ENCODE data around the gene FGF21. TPM values are rescaled to one million over a fixed set of nuclear protein-coding genes. Genes with fewer than 3 reads are reported as not detected.

FGF21 gene
- total RNA-seq, 2 experiments from 2014 or later = not detected

DNA sequence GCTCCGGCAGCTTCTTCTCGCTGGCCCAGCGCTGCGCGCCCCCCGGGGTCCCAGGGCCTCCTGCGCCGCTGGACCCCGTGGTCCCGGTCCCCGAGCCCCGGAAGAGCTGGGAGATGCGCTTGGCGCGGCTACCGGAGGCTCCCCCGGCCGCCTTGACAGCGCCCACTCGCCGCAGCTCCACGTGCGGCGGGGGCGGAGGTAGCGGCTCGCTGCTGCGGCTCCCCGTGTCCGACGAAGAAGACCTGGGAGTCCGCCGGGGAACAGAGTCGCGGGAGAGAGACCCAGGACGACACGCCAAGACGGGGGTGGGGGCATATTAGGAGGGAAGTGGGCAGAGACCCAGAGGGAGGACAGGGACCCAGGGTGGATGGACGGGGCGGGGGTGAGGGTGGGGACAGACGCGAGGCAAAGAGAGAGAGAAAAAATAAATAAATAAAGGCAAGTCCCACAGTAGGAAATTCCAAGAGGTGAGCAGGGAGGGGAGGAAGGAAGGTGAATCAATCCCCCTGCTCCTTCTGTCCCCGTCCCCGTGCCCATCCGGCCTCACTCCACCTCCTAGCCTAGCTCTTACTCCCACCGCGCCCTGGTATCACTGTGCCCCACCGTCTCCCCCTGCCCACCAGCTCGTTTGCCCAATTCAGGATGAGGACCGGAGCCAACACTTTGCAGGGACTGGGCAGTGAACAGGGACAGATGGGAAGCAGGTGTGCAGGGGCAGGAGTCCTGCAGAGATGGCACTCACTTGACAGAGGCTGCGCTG lies 15.7 kb upstream of the FGF21 start:
- Histone ChIP-seq H3K27me3 (ENCODE audit: control insufficient read depth in 1 of 2, insufficient read depth in 2 of 2, low read length in 2 of 2) (peaks cover 0 to 12% of the 10 kb centered on the region in 2 experiments), H3K9me3 (ENCODE audit: control insufficient read depth in 1 of 2, insufficient read depth in 1 of 2, low read length in 2 of 2) (peaks cover 0 to 10% of the 10 kb centered on the region in 2 experiments), H3K36me3 (ENCODE audit: insufficient read depth, low read length) (no peaks in the 10 kb centered on the region), H3K4me1 (ENCODE audit: insufficient read depth, low read length) (peaks cover 32% of the 10 kb centered on the region), H3K27ac (ENCODE audit: low read depth in 1 of 2, low read length in 2 of 2) (no peak overlapping the region), H3K4me3 (ENCODE audit: low read length) (peak overlapping the region; percentile 20)
- Mint-ChIP-seq H3K36me3 (ENCODE audit: low read depth) (no peaks in the 10 kb centered on the region), H3K4me3 (peak overlapping the region; percentile 15), H3K27ac (no peak overlapping the region), H3K9me3 (no peaks in the 10 kb centered on the region), H3K4me1 (ENCODE audit: low read depth) (peaks cover 20% of the 10 kb centered on the region), H3K27me3 (no peaks in the 10 kb centered on the region)
- ChIA-PET CTCF (interaction anchor here (0.7 to 2.1 kb wide), 12 partner anchors 8 to 358 kb away, joined by 3 to 19 read pairs (median 3); partner anchors contain the start of genes CA11, FTL, GYS1 and IZUMO1), POLR2A (interaction anchor here (0.7 to 2.2 kb wide), 14 partner anchors 8 to 377 kb away, joined by 3 to 25 read pairs (median 3); partner anchors contain the start of genes CA11, DBP, FUT1 and FUT2)
- ATAC-seq (ENCODE audit: poor library complexity) (no peak), DNase-seq (peak in 2 of 14 experiments; percentile 35)
- TF ChIP-seq, protein P1, sequence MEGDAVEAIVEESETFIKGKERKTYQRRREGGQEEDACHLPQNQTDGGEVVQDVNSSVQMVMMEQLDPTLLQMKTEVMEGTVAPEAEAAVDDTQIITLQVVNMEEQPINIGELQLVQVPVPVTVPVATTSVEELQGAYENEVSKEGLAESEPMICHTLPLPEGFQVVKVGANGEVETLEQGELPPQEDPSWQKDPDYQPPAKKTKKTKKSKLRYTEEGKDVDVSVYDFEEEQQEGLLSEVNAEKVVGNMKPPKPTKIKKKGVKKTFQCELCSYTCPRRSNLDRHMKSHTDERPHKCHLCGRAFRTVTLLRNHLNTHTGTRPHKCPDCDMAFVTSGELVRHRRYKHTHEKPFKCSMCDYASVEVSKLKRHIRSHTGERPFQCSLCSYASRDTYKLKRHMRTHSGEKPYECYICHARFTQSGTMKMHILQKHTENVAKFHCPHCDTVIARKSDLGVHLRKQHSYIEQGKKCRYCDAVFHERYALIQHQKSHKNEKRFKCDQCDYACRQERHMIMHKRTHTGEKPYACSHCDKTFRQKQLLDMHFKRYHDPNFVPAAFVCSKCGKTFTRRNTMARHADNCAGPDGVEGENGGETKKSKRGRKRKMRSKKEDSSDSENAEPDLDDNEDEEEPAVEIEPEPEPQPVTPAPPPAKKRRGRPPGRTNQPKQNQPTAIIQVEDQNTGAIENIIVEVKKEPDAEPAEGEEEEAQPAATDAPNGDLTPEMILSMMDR (IDR thresholded peaks at IDR 0.05) = no peak
- intact Hi-C loops (cut with DNase I, micrococcal nuclease) = loop anchor here in 1 of 2 experiments (2.0 kb wide), 1 partner anchor 19 kb away; no protein-coding TSS in a partner anchor

DNA sequence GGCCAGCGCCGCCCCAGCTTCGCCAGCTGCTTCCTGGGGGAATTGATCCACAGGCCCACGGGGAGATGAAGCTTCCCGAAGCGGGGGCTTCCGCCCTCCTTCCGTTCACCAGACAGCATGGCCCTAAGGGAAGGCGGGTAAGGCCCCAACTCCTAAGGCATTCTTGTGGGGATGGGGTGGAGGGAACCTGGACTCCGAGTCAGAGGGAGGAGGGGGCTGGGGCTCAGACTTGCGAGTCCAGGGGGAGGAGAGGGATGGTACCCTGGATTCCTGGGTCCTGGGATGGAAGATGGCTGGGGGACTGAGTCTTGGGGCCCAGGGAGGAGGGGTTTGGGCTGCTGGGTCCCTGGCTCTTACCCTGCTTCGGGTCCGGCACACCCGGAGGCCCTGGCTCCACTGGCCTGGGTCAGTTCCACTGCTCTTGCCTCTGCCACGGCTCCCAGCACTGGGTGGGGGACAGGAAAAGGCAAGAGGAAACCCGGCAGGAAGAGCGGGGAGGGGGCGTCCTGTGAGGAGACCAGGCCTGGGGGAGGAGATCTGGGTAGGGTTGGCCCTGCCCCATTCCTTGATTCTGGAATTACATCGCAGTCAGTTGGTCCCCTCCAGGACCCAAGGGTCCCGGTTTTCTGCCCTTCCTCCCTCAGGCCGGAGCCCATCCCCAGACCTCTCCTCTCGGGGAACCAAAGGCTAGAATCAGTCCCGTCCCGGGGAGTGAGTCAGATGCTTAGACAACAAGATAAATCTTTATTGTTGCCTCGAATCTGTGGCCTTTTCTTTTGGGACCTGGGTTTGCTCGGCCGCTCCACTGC lies 15.0 kb upstream of the FGF21 start, which contains the start of gene RASIP1:
RASIP1 (minus strand) TSS at position 447 of the 809 bp plus-strand sequence; CDS start at position 119, 328 bp downstream.
- Mint-ChIP-seq H3K4me1 (ENCODE audit: low read depth) (peaks cover 25% of the 10 kb centered on the region), H3K36me3 (ENCODE audit: low read depth) (no peaks in the 10 kb centered on the region), H3K4me3 (peak within 1 kb of the TSS; percentile 58), H3K27ac (no peak within 1 kb of the TSS), H3K9me3 (no peaks in the 10 kb centered on the region), H3K27me3 (peaks cover 5% of the 10 kb centered on the region)
- intact Hi-C loops (cut with DNase I, micrococcal nuclease) = no loop called here
- ChIA-PET CTCF (no interaction called here), POLR2A (interaction anchor here (1.3 to 2.2 kb wide), 6 partner anchors 11 to 253 kb away, joined by 3 to 25 read pairs (median 11); partner anchors contain the start of genes CA11, FUT1, GYS1 and RUVBL2)
- Histone ChIP-seq H3K4me1 (ENCODE audit: insufficient read depth, low read length) (peaks cover 34% of the 10 kb centered on the region), H3K9me3 (ENCODE audit: control insufficient read depth in 1 of 2, insufficient read depth in 1 of 2, low read length in 2 of 2) (peaks cover 0 to 7% of the 10 kb centered on the region in 2 experiments), H3K27me3 (ENCODE audit: control insufficient read depth in 1 of 2, insufficient read depth in 2 of 2, low read length in 2 of 2) (peaks cover under 1 to 12% of the 10 kb centered on the region in 2 experiments), H3K4me3 (ENCODE audit: low read length) (peak within 1 kb of the TSS; percentile 20), H3K27ac (ENCODE audit: low read depth in 1 of 2, low read length in 2 of 2) (no peak within 1 kb of the TSS), H3K36me3 (ENCODE audit: insufficient read depth, low read length) (no peaks in the 10 kb centered on the region)
- no peak for ATAC-seq (ENCODE audit: poor library complexity)
- peak in 2 of 14 experiments; percentile 18 to 45 for DNase-seq
- TF ChIP-seq, protein P1 (IDR thresholded peaks at IDR 0.05) = no peak

All from CD4-positive, alpha-beta T cell (primary cell).